Erythroblast (primary cell): ENCODE data around the gene ZXDB.
"Not testable (repeated sequence)": the region's sequence is repeated elsewhere in the genome, so short reads cannot be mapped to it uniquely, and the experiment has no call there.

Source experiments
- DNase-seq, 2 experiments: peaks; one replicate each; lab custom pipeline; 2025; lab: John Stamatoyannopoulos, UW
- GATA1 ChIP-seq: IDR thresholded peaks from 2 replicates; pipeline ENCODE4 v1.6.1; 2011; ENCODE audit warnings: low read depth, mild to moderate bottlenecking, control low read depth, low read length, moderate library complexity
- POLR2A ChIP-seq: IDR thresholded peaks from 2 replicates; pipeline ENCODE4 v1.6.1; 2011; ENCODE audit warnings: mild to moderate bottlenecking, low read length

The ZXDB gene

DNA sequence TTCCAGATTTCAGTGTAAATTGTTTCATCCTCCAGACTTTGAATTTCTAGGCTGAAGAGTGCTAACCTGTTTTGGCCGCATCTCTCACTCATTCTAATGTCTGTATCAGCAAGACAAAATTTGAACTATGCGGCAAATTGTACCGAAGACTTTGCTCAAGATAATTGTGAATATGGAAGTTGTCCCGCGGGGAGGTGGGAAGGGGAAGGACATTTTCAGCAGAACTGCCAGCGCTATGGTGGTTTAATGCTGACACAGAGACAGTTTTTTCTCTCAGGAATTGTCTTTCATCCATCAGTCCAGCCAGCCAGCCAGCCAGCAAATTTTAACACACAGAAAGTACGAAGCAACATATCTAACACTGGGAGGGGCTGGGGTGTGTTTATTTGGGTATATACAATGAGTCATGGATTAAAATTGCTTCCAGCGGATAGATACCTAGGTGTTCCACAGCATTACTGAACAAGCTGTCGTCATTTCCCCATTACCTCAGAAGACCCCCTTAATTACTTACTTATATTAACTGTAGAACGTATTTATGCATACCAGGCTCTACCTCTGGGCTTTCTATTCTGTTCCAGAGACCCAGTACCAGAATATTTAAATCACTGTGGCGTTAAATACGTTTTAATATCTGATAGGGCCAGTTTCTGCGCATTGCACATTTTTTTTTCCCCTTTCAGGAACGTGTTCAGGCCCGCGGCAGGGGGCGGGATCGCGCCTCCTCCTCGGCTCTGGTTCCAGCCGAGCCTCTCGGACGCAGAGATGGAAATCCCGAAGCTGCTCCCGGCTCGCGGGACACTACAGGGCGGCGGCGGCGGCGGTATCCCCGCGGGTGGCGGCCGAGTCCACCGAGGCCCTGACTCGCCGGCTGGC lies at the start of gene ZXDB:
TSS of gene ZXDB (plus strand) at position 728 of the 876 bp plus-strand sequence. CDS start at position 766, 38 bp downstream.
- DNase-seq, result peak; percentile 29 to 32

DNA sequence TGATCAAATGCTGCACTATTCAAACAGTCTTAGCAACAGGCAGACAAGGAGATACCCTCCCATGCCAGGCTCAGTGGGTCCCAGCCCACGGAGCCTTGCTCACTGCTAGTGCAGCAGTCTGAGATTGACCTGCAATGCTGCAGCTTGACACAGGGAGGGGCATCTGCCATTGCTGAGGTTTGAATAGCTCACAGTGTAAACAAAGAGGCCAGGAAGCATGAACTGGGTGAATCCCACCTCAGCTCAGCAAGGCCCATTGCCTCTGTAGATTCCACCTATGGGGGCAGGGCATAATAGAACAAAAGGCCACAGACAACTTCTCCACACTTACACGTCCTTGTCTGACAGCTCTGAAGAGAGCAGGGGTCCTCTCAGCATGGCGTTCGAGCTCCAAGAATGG lies 26.6 kb upstream of the ZXDB start:
- TF ChIP-seq POLR2A (no peak), GATA1 (no peak)
- no peak for DNase-seq

DNA sequence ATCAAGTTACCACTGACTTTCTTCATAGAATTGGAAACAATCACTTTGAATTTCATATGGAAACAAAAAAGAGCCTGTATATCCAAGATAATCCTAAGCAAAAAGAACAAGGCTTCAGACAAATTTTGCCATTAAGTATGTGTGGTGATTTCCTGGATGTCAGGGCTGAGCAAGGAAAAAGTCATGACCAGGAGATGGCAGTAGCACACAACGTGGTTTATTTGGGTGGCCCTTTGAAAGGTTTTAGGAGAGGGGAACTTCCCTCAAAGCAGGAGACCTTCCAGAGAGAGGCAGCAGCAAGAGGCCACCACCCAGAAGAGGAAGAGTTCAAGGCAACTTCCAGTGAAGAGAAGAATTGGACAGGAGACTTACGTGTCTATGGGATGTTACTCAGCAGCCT lies 18.1 kb upstream of the ZXDB start:
- DNase-seq, result peak; percentile 0 to 11
- TF ChIP-seq POLR2A, result no peak

DNA sequence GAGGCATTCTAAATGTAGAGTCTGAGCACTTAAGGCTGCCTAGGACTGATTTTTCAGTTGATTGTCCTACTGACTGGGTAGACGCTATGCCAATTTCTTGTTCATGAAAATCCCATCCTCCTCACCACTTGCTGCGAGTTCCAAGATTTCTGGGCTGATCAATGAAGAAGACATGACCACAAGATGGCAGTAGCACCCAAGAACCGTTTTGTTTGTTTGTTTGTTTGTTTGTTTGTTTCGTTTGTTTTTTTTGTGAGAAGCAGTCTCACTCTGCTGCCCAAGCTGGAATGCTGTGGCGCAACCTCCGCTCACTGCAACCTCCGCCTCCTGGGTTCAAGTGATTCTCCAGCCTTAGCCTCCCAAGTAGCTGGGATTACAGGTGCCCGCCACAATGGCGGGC lies 8.9 kb upstream of the ZXDB start:
- peak; percentile 0 to 27 for DNase-seq

DNA sequence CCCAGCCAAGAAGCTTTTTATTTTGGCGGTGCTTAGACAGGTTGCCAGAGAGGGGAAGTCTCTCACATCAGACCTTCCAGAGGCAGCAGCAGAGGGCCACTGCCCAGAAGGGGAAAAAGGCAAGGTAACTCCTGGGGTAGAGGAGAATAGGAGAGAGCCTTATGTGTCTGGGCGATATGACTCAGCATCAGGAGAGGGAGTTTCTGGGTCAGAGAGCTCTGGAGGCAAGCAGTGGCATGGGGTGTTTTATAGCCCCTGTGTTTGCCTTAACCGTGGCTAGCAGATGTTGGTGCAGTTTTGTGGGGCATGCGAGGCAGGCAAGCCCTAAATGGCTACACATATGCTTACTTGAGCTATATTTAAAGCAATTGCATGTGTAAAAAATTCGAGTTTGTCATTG lies 8.3 kb upstream of the ZXDB start:
- TF ChIP-seq GATA1 (no peak), POLR2A (no peak)
- no peak for DNase-seq

DNA sequence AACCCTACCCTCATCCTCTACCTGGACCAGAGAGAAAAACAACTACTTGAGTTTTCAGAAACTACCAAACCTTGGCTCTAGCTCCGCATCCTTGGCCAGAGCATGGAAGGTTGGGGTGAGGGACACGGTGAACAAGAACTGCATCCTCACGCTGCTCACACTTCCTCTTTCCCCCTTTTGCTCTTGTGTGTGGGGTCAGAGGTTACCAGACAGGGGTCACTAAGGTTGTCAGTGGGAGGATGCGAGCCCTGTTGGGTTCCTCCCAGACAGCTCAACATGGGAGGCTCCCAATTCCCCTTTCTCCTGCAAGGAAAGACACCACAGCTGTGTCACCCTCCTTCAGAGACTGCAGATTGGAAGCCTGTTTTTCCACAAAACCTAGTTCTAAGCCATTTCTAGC lies 5.5 kb upstream of the ZXDB start:
- TF ChIP-seq GATA1 (no peak), POLR2A (no peak)
- DNase-seq, result no peak

DNA sequence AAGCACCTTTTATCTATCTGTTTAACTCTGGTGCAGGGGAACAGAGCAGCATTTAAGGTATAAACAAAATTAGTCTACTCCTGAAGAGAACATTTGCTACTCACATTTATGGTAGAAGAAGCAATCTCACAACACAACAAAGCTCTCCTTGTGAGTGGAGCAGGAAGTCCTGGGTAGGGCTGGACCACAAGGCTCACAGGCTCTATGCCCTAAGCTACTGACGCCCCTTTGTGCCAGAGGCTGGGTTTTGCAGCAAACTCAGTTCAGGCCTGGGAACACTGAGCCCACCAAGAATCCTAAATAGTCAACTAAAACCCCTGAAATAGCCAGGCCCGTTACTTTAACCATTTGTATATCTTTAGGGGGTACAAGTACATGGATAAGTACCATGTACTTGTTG lies 4.7 kb upstream of the ZXDB start:
- no peak for DNase-seq
- no peak for TF ChIP-seq POLR2A
- no peak for TF ChIP-seq GATA1

DNA sequence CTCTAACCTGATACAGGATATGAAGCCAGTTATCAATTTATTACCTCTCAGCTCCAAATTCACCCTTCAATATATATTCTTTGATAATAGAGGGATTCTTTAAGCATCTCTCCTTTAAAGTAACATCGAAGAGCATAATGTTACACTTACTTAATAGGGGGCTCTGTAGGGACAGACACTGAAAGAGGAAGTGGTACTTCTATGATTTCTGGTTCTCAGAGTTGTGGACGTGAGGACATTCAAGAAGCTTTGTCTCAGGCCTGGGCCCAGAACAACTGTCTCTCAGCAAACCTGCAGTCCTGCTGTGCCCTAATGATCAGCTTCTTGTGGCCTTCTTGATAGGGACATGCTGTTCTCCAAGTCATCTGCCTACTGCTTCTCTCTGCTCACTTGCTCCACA lies 4.2 kb upstream of the ZXDB start:
- no peak for TF ChIP-seq POLR2A
- TF ChIP-seq GATA1, result no peak

DNA sequence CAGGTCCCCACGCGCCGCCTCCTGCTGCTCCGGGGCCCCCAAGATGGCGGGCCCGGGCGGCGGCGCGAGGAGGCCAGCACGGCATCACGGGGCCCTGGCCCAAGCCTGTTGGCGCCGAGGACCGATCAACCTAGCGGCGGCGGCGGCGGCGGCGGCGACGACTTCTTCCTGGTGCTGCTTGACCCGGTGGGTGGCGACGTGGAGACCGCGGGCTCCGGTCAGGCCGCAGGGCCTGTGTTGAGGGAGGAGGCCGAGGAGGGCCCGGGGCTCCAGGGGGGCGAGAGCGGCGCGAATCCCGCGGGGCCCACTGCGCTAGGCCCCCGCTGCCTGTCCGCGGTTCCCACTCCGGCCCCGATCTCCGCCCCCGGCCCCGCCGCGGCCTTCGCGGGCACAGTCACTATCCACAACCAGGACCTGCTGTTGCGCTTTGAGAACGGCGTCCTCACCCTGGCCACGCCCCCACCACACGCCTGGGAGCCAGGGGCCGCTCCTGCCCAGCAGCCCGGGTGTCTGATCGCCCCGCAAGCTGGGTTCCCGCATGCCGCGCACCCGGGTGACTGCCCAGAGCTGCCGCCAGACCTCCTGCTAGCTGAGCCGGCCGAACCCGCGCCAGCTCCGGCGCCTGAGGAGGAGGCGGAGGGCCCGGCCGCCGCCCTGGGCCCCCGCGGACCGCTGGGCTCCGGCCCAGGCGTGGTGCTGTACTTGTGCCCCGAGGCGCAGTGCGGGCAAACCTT lies 516 bp downstream of the ZXDB start:
- peak; percentile 67 to 69 for DNase-seq

More for the DNA sequence above, 4.2 kb upstream of the ZXDB start:
- no peak for DNase-seq

DNA sequence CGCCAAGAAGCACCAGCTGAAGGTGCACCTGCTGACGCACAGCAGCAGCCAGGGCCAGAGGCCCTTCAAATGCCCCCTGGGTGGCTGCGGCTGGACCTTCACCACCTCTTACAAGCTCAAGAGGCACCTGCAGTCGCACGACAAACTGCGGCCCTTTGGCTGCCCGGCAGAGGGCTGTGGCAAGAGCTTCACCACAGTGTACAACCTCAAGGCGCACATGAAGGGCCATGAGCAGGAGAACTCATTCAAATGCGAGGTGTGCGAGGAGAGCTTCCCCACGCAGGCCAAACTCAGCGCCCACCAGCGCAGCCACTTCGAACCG lies 1.0 kb downstream of the ZXDB start:
- DNase-seq, result peak; percentile 63 to 67

DNA sequence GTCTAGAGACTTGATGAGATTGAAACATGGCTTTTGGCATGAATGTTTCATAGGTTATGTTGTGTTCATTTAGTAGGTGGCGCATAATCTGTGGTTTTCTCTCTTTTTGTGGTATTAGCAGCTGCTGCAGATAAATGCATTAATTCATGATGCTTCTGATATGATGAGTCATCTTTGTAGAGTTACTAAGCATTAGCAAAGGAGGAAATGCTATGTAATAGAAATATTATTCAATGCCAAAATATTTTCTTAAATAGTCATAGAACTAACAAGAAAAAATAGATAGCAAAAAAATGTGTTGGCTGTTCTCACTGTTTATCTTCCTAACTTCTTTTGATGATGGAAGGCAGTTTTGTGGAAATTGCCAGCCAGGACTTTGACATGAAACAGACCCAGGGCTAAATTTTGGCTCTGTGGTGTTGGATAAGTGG lies 3.6 kb downstream of the ZXDB start:
- TF ChIP-seq POLR2A, result no peak
- TF ChIP-seq GATA1, result no peak
- peak; percentile 9 to 27 for DNase-seq

DNA sequence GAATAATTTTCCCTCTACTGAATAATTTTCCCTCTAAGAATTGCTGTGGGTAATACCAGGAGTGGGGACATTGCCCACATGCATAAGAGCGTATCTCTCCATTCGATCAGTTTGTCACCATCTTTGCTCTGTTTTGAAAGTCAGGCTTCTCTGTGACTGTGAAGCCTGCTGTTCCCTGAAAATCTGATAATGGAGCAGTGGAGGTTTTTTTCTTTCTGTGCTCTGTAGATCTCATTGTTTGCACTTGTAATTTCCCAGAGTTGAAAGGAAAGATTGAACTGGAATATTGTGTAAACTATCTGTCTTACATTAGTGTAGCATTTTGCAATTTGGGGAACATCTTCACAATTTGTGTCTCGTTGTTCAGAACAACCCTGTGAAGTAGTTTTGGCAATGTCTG lies 4.3 kb downstream of the ZXDB start:
- DNase-seq, result peak; percentile 6 to 20
- TF ChIP-seq GATA1 (no peak), POLR2A (no peak)

DNA sequence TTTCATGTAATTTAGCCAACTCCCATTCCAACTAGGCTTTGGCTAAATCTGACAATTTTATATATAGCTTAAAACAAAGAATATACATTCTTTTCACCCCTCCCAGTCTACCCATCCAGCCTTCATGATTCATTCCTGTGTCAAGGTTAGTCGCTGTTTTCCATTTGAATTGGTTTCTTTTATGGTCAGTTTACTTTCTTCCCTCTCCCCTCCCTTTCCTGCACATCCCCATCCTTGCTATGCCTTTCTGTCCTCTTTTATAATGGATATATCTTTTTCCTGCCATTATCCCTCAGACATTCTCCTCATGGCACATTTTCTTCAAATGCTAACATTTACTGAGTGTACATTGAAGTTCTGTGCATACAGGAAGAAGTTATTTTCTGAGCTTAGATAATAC lies 4.7 kb downstream of the ZXDB start:
- TF ChIP-seq POLR2A (no peak), GATA1 (no peak)
- DNase-seq, result no peak

DNA sequence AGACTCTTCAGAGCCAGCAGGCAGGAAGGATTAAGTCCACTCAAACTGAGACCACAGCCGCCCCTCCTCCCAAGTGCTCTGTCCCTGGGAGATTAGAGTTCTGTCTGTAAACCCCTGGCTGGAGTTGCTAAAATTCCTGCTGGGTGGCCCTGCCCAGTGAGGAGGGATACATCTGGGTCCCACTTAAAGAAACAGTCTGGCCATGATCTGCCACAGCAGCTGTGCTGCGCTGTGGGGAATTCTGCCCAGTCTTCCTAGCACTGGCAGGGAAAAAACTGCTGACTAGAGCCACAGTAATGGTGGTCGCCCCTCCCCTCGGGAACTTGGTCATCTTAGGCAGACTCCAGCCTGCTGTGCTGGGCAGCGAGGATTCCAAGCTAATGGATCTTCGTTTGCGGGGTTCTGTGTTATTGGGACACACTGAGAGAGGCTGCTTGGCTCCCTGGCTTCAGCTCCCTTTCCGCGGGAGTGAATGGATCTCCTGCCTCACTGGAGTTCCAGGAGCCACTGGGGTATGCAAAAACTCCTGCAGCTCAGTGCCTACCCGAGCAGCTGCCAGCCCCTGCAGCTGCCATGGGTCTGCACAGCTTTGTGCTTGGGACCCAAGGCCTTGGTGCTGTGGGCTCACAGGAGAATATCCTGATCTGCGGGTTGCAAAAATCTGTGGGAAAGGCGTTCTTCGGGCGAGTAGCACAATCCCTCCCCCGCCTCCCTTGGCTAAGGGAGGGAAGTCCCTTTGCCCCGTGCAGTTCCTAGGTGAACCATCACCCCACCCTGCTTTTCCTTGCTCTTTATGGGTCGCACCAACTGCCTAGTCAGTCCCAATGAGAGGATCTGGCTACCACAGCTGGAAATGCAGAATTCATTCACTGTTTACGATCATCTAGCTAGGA lies 15.7 kb downstream of the ZXDB start:
- TF ChIP-seq POLR2A (no peak), GATA1 (no peak)
- no peak for DNase-seq

DNA sequence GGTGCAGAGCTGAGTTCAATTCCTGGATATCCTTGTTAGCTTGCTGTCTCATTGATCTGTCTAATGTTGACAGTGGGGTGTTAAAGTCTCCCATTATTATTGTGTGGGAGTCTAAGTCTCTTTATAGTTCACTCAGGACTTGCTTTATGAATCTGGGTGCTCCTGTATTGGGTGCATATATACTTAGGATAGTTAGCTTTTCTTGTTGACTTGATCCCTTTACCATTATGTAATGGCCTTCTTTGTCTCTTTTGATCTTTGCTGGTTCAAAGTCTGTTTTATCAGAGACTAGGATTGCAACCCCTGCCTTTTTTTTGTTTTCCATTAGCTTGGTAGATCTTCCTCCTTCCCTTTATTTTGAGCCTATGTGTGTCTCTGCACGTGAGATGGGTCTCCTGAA lies 21.5 kb downstream of the ZXDB start:
- not testable (repeated sequence) for DNase-seq

DNA sequence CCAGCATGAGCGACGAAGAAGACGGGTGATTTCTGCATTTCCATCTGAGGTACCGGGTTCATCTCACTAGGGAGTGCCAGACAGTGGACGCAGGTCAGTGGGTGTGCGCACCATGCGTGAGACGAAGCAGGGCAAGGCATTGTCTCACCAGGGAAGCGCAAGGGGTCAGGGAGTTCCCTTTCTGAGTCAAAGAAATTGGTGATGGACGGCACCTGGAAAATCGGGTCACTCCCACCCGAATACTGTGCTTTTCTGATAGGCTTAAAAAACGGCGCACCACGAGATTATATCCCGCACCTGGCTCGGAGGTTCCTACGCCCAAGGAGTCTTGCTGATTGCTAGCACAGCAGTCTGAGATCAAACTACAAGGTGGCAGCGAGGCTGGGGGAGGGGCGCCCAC lies 37.6 kb downstream of the ZXDB start:
- DNase-seq, result not testable (repeated sequence)
